GM23338 (cell line): ENCODE results near the gene MKX. TPM values are rescaled to one million over a fixed set of nuclear protein-coding genes. Genes with fewer than 3 reads are reported as not detected.

Source experiments
- ATAC-seq: fragments of 200-7000 bp; cut with Tn5 transposase; 3 replicates; pipeline ENCODE4 v1.9.1; 2020
- DNase-seq: peaks from one replicate; pipeline ENCODE4 v3.0.0-alpha.2; 2015; ENCODE audit warnings: low spot score
- H2AFZ ChIP-seq: fragments of 200-600 bp; sonication (generic); 2 replicates; pipeline ENCODE4 v1.8.0; 2016; ENCODE audit warnings: antibody characterized with exemption, mild to moderate bottlenecking, moderate library complexity
- H3F3A ChIP-seq: fragments of 200-600 bp; sonication (generic); replicated peaks from 2 replicates; pipeline ENCODE4 v1.8.0; 2017; ENCODE audit warnings: antibody characterized with exemption, mixed run types, low read depth
- H3K27ac ChIP-seq: fragments of 200-600 bp; sonication (generic); 2 replicates; pipeline ENCODE4 v1.6.1; 2016; ENCODE audit warnings: low read depth
- H3K27me3 ChIP-seq: fragments of 200-600 bp; sonication (generic); 2 replicates; pipeline ENCODE4 v1.8.0; 2016; ENCODE audit warnings: mild to moderate bottlenecking, mixed run types, moderate library complexity; ENCODE audit not compliant: insufficient read depth
- H3K36me3 ChIP-seq: fragments of 200-600 bp; sonication (generic); 2 replicates; pipeline ENCODE4 v1.8.0; 2016; ENCODE audit warnings: mild to moderate bottlenecking; ENCODE audit not compliant: insufficient read depth
- H3K4me1 ChIP-seq: fragments of 200-600 bp; sonication (generic); 2 replicates; pipeline ENCODE4 v1.8.0; 2016; ENCODE audit warnings: mild to moderate bottlenecking, moderate library complexity; ENCODE audit not compliant: insufficient read depth
- H3K4me2 ChIP-seq: fragments of 200-600 bp; sonication (generic); 2 replicates; pipeline ENCODE4 v1.7.1; 2017; ENCODE audit warnings: mixed run types
- H3K4me3 ChIP-seq: fragments of 200-600 bp; sonication (generic); 2 replicates; pipeline ENCODE4 v1.6.1; 2016; ENCODE audit warnings: mixed run types
- H3K79me2 ChIP-seq: fragments of 200-600 bp; sonication (generic); replicated peaks from 2 replicates; pipeline ENCODE4 v1.8.0; 2017; ENCODE audit warnings: mild to moderate bottlenecking; ENCODE audit not compliant: insufficient read depth
- H3K9me2 ChIP-seq: fragments of 200-600 bp; sonication (generic); 2 replicates; pipeline ENCODE4 v1.8.0; 2017; ENCODE audit not compliant: insufficient read depth
- H4K20me1 ChIP-seq: fragments of 200-600 bp; sonication (generic); replicated peaks from 2 replicates; pipeline ENCODE4 v1.8.0; 2017; ENCODE audit warnings: mild to moderate bottlenecking; ENCODE audit not compliant: insufficient read depth
- H3K27ac Mint-ChIP-seq: 2 replicates; pipeline ENCODE4 v1.8.0; 2020; ENCODE audit warnings: inconsistent platforms, mild to moderate bottlenecking, moderate library complexity, mixed read lengths
- H3K27me3 Mint-ChIP-seq: 3 replicates; pipeline ENCODE4 v1.8.0; 2022; ENCODE audit warnings: low read depth, mild to moderate bottlenecking, moderate library complexity, mixed read lengths, inconsistent platforms; ENCODE audit not compliant: insufficient read depth, poor library complexity
- H3K36me3 Mint-ChIP-seq: 3 replicates; pipeline ENCODE4 v1.8.0; 2021; ENCODE audit warnings: low read depth, mild to moderate bottlenecking, inconsistent platforms, moderate library complexity, mixed read lengths
- H3K4me1 Mint-ChIP-seq: 3 replicates; pipeline ENCODE4 v1.8.0; 2020; ENCODE audit warnings: mild to moderate bottlenecking, inconsistent platforms, mixed read lengths
- H3K4me3 Mint-ChIP-seq: 3 replicates; pipeline ENCODE4 v1.8.0; 2021; ENCODE audit warnings: moderate library complexity, mild to moderate bottlenecking, inconsistent platforms, mixed read lengths
- H3K9me3 Mint-ChIP-seq: 3 replicates; pipeline ENCODE4 v1.8.0; 2020; ENCODE audit warnings: moderate library complexity, mild to moderate bottlenecking, inconsistent platforms, mixed read lengths
- CREB1 ChIP-seq: fragments of 250-450 bp; sonication (Bioruptor Pico); IDR thresholded peaks from 2 replicates; pipeline ENCODE4 v1.5.0; 2020; ENCODE audit warnings: low read depth, mild to moderate bottlenecking, moderate library complexity
- CTCF ChIP-seq, 2 experiments: fragments of 200-600 bp in 1 of 2; sonication (generic) in 1 of 2; conservative IDR thresholded peaks; 2 replicates each; pipeline versions ENCODE4 v1.5.1 to v1.6.1; 2016 to 2017; ENCODE audit warnings: antibody characterized with exemption in 2 of 2, low read depth in 2 of 2, mild to moderate bottlenecking in 2 of 2, moderate library complexity in 1 of 2
- EZH2 ChIP-seq: fragments of 200-600 bp; sonication (generic); IDR thresholded peaks from one replicate; pipeline ENCODE4 v1.8.0; 2017; ENCODE audit warnings: antibody characterized with exemption, mild to moderate bottlenecking, low read depth; ENCODE audit not compliant: unreplicated experiment
- EZH2phosphoT487 ChIP-seq: fragments of 200-600 bp; sonication (generic); IDR thresholded peaks from one replicate; pipeline ENCODE4 v1.8.1; 2018; ENCODE audit warnings: antibody characterized with exemption; ENCODE audit not compliant: unreplicated experiment
- JUNB ChIP-seq: IDR thresholded peaks from one replicate; pipeline ENCODE4 v1.6.1; 2016; ENCODE audit warnings: antibody characterized with exemption; ENCODE audit not compliant: unreplicated experiment
- NANOG ChIP-seq: IDR thresholded peaks from 2 replicates; pipeline ENCODE4 v1.6.1; 2016; ENCODE audit warnings: antibody characterized with exemption, borderline replicate concordance
- POLR2AphosphoS5 ChIP-seq: IDR thresholded peaks from 2 replicates; pipeline ENCODE4 v1.6.1; 2016; ENCODE audit warnings: antibody characterized with exemption, low read depth
- REST ChIP-seq: IDR thresholded peaks from one replicate; pipeline ENCODE4 v1.6.1; 2018; ENCODE audit warnings: antibody characterized with exemption; ENCODE audit not compliant: unreplicated experiment
- STAT1 ChIP-seq: IDR thresholded peaks from one replicate; pipeline ENCODE4 v1.6.1; 2016; ENCODE audit warnings: antibody characterized with exemption; ENCODE audit not compliant: unreplicated experiment
- ZNF114 ChIP-seq: fragments of 250-450 bp; sonication (Bioruptor Pico); IDR thresholded peaks from 2 replicates; pipeline ENCODE4 v1.5.0; 2020; ENCODE audit warnings: mild to moderate bottlenecking, moderate library complexity
- ZNF331 ChIP-seq: fragments of 250-450 bp; sonication (Bioruptor Pico); IDR thresholded peaks from 2 replicates; pipeline ENCODE4 v1.5.0; 2020; ENCODE audit warnings: low read depth, mild to moderate bottlenecking, moderate library complexity
- ZNF462 ChIP-seq: fragments of 250-450 bp; sonication (Bioruptor Pico); IDR thresholded peaks from 2 replicates; pipeline ENCODE4 v1.5.0; 2020; ENCODE audit warnings: mild to moderate bottlenecking, moderate library complexity
- polyA plus RNA-seq: library from polyadenylated mRNA; unstranded; fragments of >200 nt; fragmentation: Nextera tagmentation; extraction: Ambion mirVana; gene quantifications from 2 replicates; pipeline ENCODE4 v1.2.1, GENCODE V29; 2016
- total RNA-seq: library from RNA; depleted of rRNA; stranded (reverse); fragments of >200 nt; shearing (Covaris generic); gene quantifications from 2 replicates; pipeline ENCODE4 v1.2.3, GENCODE V29; 2014
- TF ChIP-seq, protein P1 (sequence below): IDR thresholded peaks from 2 replicates; pipeline ENCODE4 v1.6.1; 2016; ENCODE audit warnings: antibody characterized with exemption

Gene MKX
- total and polyA plus RNA-seq, 2 experiments from 2014 or later: 0.66 to 0.97 TPM

GRCh38 chr10:27663621-27664020, 82.0 kb downstream of the MKX start:
- ATAC-seq (no peak), DNase-seq (no peak)
- Histone ChIP-seq H3K36me3 (no peaks in the 10 kb centered on the region), H3K27me3 (no peaks in the 10 kb centered on the region), H3K9me2 (no peaks in the 10 kb centered on the region), H2AFZ (no peak overlapping the region), H3F3A (no peaks in the 10 kb centered on the region), H3K27ac (no peak overlapping the region), H3K4me2 (no peak overlapping the region), H3K4me1 (no peaks in the 10 kb centered on the region), H4K20me1 (no peaks in the 10 kb centered on the region), H3K79me2 (no peaks in the 10 kb centered on the region), H3K4me3 (no peak overlapping the region)
- peaks cover 6% of the 10 kb centered on the region for H3K27me3 Mint-ChIP-seq
- no peaks in the 10 kb centered on the region for H3K36me3 Mint-ChIP-seq
- H3K9me3 Mint-ChIP-seq: no peaks in the 10 kb centered on the region
- TF ChIP-seq ZNF331 (CRISPR knock-in tag): no peak
- no peak for TF ChIP-seq EZH2
- TF ChIP-seq, protein P1, sequence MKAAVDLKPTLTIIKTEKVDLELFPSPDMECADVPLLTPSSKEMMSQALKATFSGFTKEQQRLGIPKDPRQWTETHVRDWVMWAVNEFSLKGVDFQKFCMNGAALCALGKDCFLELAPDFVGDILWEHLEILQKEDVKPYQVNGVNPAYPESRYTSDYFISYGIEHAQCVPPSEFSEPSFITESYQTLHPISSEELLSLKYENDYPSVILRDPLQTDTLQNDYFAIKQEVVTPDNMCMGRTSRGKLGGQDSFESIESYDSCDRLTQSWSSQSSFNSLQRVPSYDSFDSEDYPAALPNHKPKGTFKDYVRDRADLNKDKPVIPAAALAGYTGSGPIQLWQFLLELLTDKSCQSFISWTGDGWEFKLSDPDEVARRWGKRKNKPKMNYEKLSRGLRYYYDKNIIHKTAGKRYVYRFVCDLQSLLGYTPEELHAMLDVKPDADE: no peak
- TF ChIP-seq CREB1 (CRISPR knock-in tag): no peak
- TF ChIP-seq ZNF462 (CRISPR knock-in tag): no peak
- no peak for TF ChIP-seq EZH2phosphoT487
- no peak for TF ChIP-seq REST
- TF ChIP-seq POLR2AphosphoS5: no peak
- TF ChIP-seq NANOG: no peak
- TF ChIP-seq ZNF114 (CRISPR knock-in tag): no peak
- no peak for TF ChIP-seq CTCF (conservative IDR thresholded peaks at IDR 0.05; ENCODE audit: low read depth in 2 of 2)
- TF ChIP-seq STAT1: no peak
- no peak for TF ChIP-seq JUNB
- no peak overlapping the region for H3K27ac Mint-ChIP-seq
- no peak overlapping the region for H3K4me3 Mint-ChIP-seq
- H3K4me1 Mint-ChIP-seq: peaks cover 4% of the 10 kb centered on the region
